SK-N-SH (cell line): ENCODE data around the gene KLHL41.

ENCODE experiments used
- FOSL2 ChIP-seq: IDR thresholded peaks from 2 replicates; pipeline ENCODE4 v1.4.0; 2012; ENCODE audit warnings: low read depth, mild to moderate bottlenecking, moderate library complexity, borderline replicate concordance
- FOXM1 ChIP-seq: IDR thresholded peaks from 2 replicates; pipeline ENCODE4 v1.4.0; 2012; ENCODE audit warnings: low read depth, mild to moderate bottlenecking
- NRF1 ChIP-seq: IDR thresholded peaks from 2 replicates; pipeline ENCODE4 v1.6.1; 2012; ENCODE audit warnings: low read depth, mild to moderate bottlenecking, low read length
- POLR2AphosphoS5 ChIP-seq: IDR thresholded peaks from 2 replicates; pipeline ENCODE4 v1.6.1; 2012; ENCODE audit warnings: low read depth, low read length
- RCOR1 ChIP-seq: fragments of 150-350 bp; IDR thresholded peaks from 2 replicates; pipeline ENCODE4 v1.6.1; 2017; ENCODE audit warnings: antibody characterized with exemption, low read length
- RXRA ChIP-seq: IDR thresholded peaks from 2 replicates; pipeline ENCODE4 v1.4.0; 2012; ENCODE audit warnings: low read depth, mild to moderate bottlenecking, borderline replicate concordance
- TAF1 ChIP-seq: IDR thresholded peaks from 2 replicates; pipeline ENCODE4 v1.6.1; 2012; ENCODE audit warnings: low read depth, mild to moderate bottlenecking, low read length, moderate library complexity, borderline replicate concordance
- TCF12 ChIP-seq: IDR thresholded peaks from 2 replicates; pipeline ENCODE4 v1.4.0; 2012
- YY1 ChIP-seq: IDR thresholded peaks from 2 replicates; pipeline ENCODE4 v1.4.0; 2012; ENCODE audit warnings: low read depth, mild to moderate bottlenecking
- TF ChIP-seq, protein P1 (sequence below): fragments of 200-600 bp; sonication (generic); IDR thresholded peaks from 2 replicates; pipeline ENCODE4 v1.6.1; 2017; ENCODE audit warnings: antibody characterized with exemption, mild to moderate bottlenecking, moderate library complexity
- TF ChIP-seq, protein P2 (sequence below): IDR thresholded peaks from 2 replicates; pipeline ENCODE4 v1.4.0; 2012; ENCODE audit warnings: low read depth
- TF ChIP-seq, protein P3 (sequence below): IDR thresholded peaks from 2 replicates; pipeline ENCODE4 v1.6.1; 2012; ENCODE audit warnings: mild to moderate bottlenecking, low read depth, low read length, moderate library complexity
- TF ChIP-seq, protein P4 (sequence below): fragments of 150-350 bp; IDR thresholded peaks from 2 replicates; pipeline ENCODE4 v1.6.1; 2016; ENCODE audit warnings: mild to moderate bottlenecking, low read depth, low read length

DNA sequence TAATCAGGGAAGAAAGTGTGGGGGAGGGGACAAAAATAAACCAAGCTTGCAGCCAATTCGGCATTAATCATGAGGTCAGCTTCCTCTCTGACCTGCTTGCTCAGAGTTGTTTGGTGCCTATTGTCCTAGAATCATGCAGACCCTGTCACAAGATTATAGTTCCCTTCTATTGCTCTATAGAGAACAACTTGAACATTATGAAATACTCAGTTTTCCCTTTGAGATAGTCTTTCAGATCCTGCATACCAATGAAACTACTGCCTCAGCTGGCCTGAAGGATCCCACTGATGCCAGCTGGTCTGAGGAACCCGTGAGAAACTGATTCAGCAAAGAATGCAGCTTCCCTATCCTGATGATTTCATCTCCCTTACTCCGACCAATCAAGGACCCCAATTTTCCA is 31.2 kb upstream of the KLHL41 start:
- TF ChIP-seq RXRA (no peak), TAF1 (no peak), POLR2AphosphoS5 (no peak), FOXM1 (no peak), NRF1 (no peak), FOSL2 (no peak), YY1 (no peak), TCF12 (no peak), RCOR1 (no peak)
- TF ChIP-seq, protein P1, sequence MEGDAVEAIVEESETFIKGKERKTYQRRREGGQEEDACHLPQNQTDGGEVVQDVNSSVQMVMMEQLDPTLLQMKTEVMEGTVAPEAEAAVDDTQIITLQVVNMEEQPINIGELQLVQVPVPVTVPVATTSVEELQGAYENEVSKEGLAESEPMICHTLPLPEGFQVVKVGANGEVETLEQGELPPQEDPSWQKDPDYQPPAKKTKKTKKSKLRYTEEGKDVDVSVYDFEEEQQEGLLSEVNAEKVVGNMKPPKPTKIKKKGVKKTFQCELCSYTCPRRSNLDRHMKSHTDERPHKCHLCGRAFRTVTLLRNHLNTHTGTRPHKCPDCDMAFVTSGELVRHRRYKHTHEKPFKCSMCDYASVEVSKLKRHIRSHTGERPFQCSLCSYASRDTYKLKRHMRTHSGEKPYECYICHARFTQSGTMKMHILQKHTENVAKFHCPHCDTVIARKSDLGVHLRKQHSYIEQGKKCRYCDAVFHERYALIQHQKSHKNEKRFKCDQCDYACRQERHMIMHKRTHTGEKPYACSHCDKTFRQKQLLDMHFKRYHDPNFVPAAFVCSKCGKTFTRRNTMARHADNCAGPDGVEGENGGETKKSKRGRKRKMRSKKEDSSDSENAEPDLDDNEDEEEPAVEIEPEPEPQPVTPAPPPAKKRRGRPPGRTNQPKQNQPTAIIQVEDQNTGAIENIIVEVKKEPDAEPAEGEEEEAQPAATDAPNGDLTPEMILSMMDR, result no peak
- TF ChIP-seq, protein P2, sequence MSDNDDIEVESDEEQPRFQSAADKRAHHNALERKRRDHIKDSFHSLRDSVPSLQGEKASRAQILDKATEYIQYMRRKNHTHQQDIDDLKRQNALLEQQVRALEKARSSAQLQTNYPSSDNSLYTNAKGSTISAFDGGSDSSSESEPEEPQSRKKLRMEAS, result no peak
- TF ChIP-seq, protein P3, sequence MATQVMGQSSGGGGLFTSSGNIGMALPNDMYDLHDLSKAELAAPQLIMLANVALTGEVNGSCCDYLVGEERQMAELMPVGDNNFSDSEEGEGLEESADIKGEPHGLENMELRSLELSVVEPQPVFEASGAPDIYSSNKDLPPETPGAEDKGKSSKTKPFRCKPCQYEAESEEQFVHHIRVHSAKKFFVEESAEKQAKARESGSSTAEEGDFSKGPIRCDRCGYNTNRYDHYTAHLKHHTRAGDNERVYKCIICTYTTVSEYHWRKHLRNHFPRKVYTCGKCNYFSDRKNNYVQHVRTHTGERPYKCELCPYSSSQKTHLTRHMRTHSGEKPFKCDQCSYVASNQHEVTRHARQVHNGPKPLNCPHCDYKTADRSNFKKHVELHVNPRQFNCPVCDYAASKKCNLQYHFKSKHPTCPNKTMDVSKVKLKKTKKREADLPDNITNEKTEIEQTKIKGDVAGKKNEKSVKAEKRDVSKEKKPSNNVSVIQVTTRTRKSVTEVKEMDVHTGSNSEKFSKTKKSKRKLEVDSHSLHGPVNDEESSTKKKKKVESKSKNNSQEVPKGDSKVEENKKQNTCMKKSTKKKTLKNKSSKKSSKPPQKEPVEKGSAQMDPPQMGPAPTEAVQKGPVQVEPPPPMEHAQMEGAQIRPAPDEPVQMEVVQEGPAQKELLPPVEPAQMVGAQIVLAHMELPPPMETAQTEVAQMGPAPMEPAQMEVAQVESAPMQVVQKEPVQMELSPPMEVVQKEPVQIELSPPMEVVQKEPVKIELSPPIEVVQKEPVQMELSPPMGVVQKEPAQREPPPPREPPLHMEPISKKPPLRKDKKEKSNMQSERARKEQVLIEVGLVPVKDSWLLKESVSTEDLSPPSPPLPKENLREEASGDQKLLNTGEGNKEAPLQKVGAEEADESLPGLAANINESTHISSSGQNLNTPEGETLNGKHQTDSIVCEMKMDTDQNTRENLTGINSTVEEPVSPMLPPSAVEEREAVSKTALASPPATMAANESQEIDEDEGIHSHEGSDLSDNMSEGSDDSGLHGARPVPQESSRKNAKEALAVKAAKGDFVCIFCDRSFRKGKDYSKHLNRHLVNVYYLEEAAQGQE, result no peak
- TF ChIP-seq, protein P4, sequence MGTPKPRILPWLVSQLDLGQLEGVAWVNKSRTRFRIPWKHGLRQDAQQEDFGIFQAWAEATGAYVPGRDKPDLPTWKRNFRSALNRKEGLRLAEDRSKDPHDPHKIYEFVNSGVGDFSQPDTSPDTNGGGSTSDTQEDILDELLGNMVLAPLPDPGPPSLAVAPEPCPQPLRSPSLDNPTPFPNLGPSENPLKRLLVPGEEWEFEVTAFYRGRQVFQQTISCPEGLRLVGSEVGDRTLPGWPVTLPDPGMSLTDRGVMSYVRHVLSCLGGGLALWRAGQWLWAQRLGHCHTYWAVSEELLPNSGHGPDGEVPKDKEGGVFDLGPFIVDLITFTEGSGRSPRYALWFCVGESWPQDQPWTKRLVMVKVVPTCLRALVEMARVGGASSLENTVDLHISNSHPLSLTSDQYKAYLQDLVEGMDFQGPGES, result no peak
